Endothelial cell of umbilical vein (primary cell): ENCODE measurements around the gene SEC14L6. TPM values are rescaled to one million over a fixed set of nuclear protein-coding genes. Genes with fewer than 3 reads are reported as not detected.

Experiments
- BruUV-seq: library from RNA; stranded (reverse); fragments of 400-500 nt; replicated peaks from 2 replicates; lab custom pipeline; 2021; lab: Mats Ljungman, UMichigan
- CTCF ChIA-PET: fragments of 300-600, 350-600 bp; sonication (Branson Sonifier 250); formaldehyde crosslinking; loops from one replicate; lab custom pipeline; 2021; ENCODE audit warnings: antibody characterized with exemption, inconsistent platforms; lab: Charles Lee
- POLR2A ChIA-PET: fragments of 300-600, 350-600 bp; sonication (Branson Sonifier 250); formaldehyde crosslinking; loops from one replicate; lab custom pipeline; 2021; ENCODE audit warnings: antibody characterized with exemption, inconsistent platforms; lab: Charles Lee
- DNase-seq: peaks from one replicate; pipeline ENCODE4 v3.0.0-alpha.2; 2011; ENCODE audit warnings: low read depth, low spot score
- FAIRE-seq: peaks from 2 replicates; lab custom pipeline; 2011; peaks lifted over from hg19 to GRCh38; lab: Jason Lieb, UNC
- H2AFZ ChIP-seq: 2 replicates; pipeline ENCODE4 v1.6.0; 2012; ENCODE audit warnings: low read depth, low read length, control low read depth, inconsistent platforms
- H3K27ac ChIP-seq: 2 replicates; pipeline ENCODE4 v1.5.1; 2011; ENCODE audit warnings: low read depth, mild to moderate bottlenecking, control low read depth, low read length, moderate library complexity; ENCODE audit not compliant: insufficient read depth
- H3K27me3 ChIP-seq, 2 experiments: 2 replicates each; pipeline versions ENCODE4 v1.6.0 to v1.6.1; 2011; ENCODE audit warnings: low read length in 2 of 2, mixed read lengths in 1 of 2; ENCODE audit not compliant: control insufficient read depth in 2 of 2, insufficient read depth in 2 of 2
- H3K36me3 ChIP-seq, 2 experiments: 2 replicates in 1 of 2; 3 replicates in 1 of 2; pipeline ENCODE4 v1.5.1; 2011; ENCODE audit warnings: low read length in 2 of 2, mild to moderate bottlenecking in 1 of 2, moderate library complexity in 1 of 2; ENCODE audit not compliant: control insufficient read depth in 2 of 2, insufficient read depth in 2 of 2; ENCODE audit errors: extremely low read depth in 1 of 2
- H3K4me1 ChIP-seq: 3 replicates; pipeline ENCODE4 v1.5.1; 2011; ENCODE audit warnings: mild to moderate bottlenecking, low read length; ENCODE audit not compliant: control insufficient read depth, insufficient read depth; ENCODE audit errors: extremely low read depth
- H3K4me2 ChIP-seq: 2 replicates; pipeline ENCODE4 v1.6.1; 2011; ENCODE audit warnings: low read length, control low read depth, mixed read lengths; ENCODE audit not compliant: insufficient read depth
- H3K4me3 ChIP-seq, 3 experiments: fragments of 200-600 bp in 1 of 3; sonication (generic), shearing (Covaris generic) in 1 of 3; replicated peaks in 1 of 3; 2 replicates each; pipeline ENCODE4 v1.5.1; 2011 to 2016; ENCODE audit warnings: control low read depth in 3 of 3, low read length in 3 of 3, mild to moderate bottlenecking in 2 of 3, inconsistent platforms in 1 of 3, low read depth in 1 of 3, moderate library complexity in 1 of 3; ENCODE audit not compliant: insufficient read depth in 1 of 3
- H3K79me2 ChIP-seq: 2 replicates; pipeline ENCODE4 v1.6.0; 2012; ENCODE audit warnings: low read length, inconsistent platforms; ENCODE audit not compliant: control insufficient read depth, insufficient read depth
- H3K9ac ChIP-seq: replicated peaks from 2 replicates; pipeline ENCODE3; 2011; ENCODE audit warnings: low read length, control low read depth; ENCODE audit not compliant: insufficient read depth; ENCODE audit errors: extremely low read depth
- H3K9me1 ChIP-seq: replicated peaks from 3 replicates; pipeline ENCODE4 v1.6.0; 2011; ENCODE audit warnings: mild to moderate bottlenecking, low read length; ENCODE audit not compliant: control insufficient read depth, insufficient read depth; ENCODE audit errors: extremely low read depth
- H3K9me3 ChIP-seq: replicated peaks from 2 replicates; pipeline ENCODE4 v1.5.1; 2012; ENCODE audit warnings: low read length, inconsistent platforms; ENCODE audit not compliant: control insufficient read depth, insufficient read depth
- H4K20me1 ChIP-seq: replicated peaks from 2 replicates; pipeline ENCODE3; 2011; ENCODE audit warnings: mild to moderate bottlenecking, low read length; ENCODE audit not compliant: control insufficient read depth, insufficient read depth; ENCODE audit errors: extremely low read depth
- EZH2 ChIP-seq: IDR thresholded peaks from 2 replicates; pipeline ENCODE4 v1.6.1; 2012; ENCODE audit warnings: borderline replicate concordance, low read depth, mild to moderate bottlenecking, moderate library complexity, low read length, inconsistent platforms; ENCODE audit not compliant: severe bottlenecking
- FOS ChIP-seq: IDR thresholded peaks from 2 replicates; pipeline ENCODE4 v1.6.1; 2011; ENCODE audit warnings: mild to moderate bottlenecking, low read length, moderate library complexity, borderline replicate concordance; ENCODE audit not compliant: insufficient read depth
- GATA2 ChIP-seq: IDR thresholded peaks from 2 replicates; pipeline ENCODE4 v1.7.0; 2011; ENCODE audit warnings: low read depth, mild to moderate bottlenecking, moderate library complexity, mixed read lengths, low read length; ENCODE audit not compliant: insufficient read length, insufficient read depth
- JUN ChIP-seq: IDR thresholded peaks from 2 replicates; pipeline ENCODE4 v1.6.1; 2011; ENCODE audit warnings: borderline replicate concordance, low read depth; ENCODE audit not compliant: insufficient read length, insufficient read depth
- MYC ChIP-seq: IDR thresholded peaks from one replicate; pipeline ENCODE4 v1.6.1; 2011; ENCODE audit warnings: mild to moderate bottlenecking, low read depth, low read length
- POLR2A ChIP-seq: IDR thresholded peaks from 2 replicates; pipeline ENCODE4 v1.6.1; 2012; ENCODE audit warnings: low read depth, mild to moderate bottlenecking, control low read depth, low read length
- POLR2AphosphoS5 ChIP-seq: IDR thresholded peaks from 2 replicates; pipeline ENCODE4 v1.6.1; 2012; ENCODE audit warnings: low read depth, mild to moderate bottlenecking, control low read depth, low read length, moderate library complexity; ENCODE audit not compliant: insufficient read depth
- dilution Hi-C: fragments of 300-500 bp; cut with MboI; formaldehyde crosslinking; loops from one replicate; pipeline ENCODE4 v1.15.0; 2019; ENCODE audit warnings: low sequenced_read_pairs; ENCODE audit not compliant: extremely low pct_ligation_motif_present
- intact Hi-C: fragments of 100-400 bp; cut with micrococcal nuclease; formaldehyde crosslinking; loops from one replicate; pipeline ENCODE4 v1.10.0; 2022
- polyA plus RNA-seq, 4 experiments: library from polyadenylated mRNA; depleted of rRNA in 3 of 4; stranded (reverse) in 3 of 4; unstranded in 1 of 4; fragments of >200 nt; gene quantifications; 2 replicates each; pipeline versions ENCODE4 v1.2.1 to v1.2.3, GENCODE V29; 2011 to 2012; ENCODE audit warnings: missing spikeins in 1 of 4
- total RNA-seq: library from RNA; stranded (reverse); gene quantifications from 2 replicates; pipeline ENCODE4 v1.2.3, GENCODE V29; 2021
- TF ChIP-seq, protein P1 (sequence below), 2 donors: IDR thresholded peaks; 1 replicate in 1 of 2; 2 replicates in 1 of 2; pipeline ENCODE4 v1.5.1; 2011; ENCODE audit warnings: low read length in 2 of 2, mild to moderate bottlenecking in 2 of 2, moderate library complexity in 2 of 2, control low read depth in 1 of 2, inconsistent platforms in 1 of 2, low read depth in 1 of 2; ENCODE audit not compliant: insufficient read depth in 1 of 2; ENCODE audit errors: extremely low read depth in 1 of 2
- TF ChIP-seq, protein P2 (sequence below): IDR thresholded peaks from 2 replicates; pipeline ENCODE4 v1.6.1; 2011; ENCODE audit not compliant: insufficient read depth, insufficient read length

Gene SEC14L6
- total and polyA plus RNA-seq, 2 donors (not counting 3 experiments of a cell fraction or from before 2014, with no cell fraction given) = 0.04 to 0.15 TPM

DNA sequence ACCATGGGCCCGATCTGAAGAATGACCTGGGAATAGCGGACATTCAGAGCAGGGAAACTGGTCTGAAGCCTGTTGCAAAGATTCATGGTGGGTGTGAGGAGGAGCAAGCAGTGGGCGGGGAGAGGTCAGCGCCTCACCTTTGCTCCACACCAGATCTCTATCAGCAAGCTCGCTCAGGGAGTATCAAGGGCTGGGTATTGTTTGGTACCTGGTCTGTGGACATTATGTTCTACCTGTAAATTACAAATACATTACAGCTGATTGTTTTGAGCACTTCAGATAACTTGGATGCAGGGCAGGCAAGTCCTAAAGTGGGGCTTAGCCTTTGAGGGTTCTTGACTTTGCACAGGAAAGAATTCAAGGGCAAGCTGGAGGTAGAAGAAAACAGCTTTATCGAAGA lies 30.3 kb downstream of the SEC14L6 start:
- Histone ChIP-seq H3K9ac (no peak overlapping the region), H3K36me3 (no peaks in the 10 kb centered on the region), H3K9me1 (no peaks in the 10 kb centered on the region), H3K9me3 (no peaks in the 10 kb centered on the region), H3K4me2 (no peak overlapping the region), H2AFZ (no peak overlapping the region), H3K4me1 (no peaks in the 10 kb centered on the region), H3K79me2 (no peaks in the 10 kb centered on the region), H4K20me1 (no peaks in the 10 kb centered on the region), H3K4me3 (no peak overlapping the region), H3K27me3 (no peaks in the 10 kb centered on the region), H3K27ac (no peak overlapping the region)
- FAIRE-seq (no peak), DNase-seq (no peak)
- ChIA-PET POLR2A (no interaction called here), CTCF (no interaction called here)
- intact Hi-C loops (no loop called here), dilution Hi-C loops (no loop called here)
- no TSS peak for BruUV-seq
- TF ChIP-seq GATA2 = no peak
- TF ChIP-seq, protein P1, sequence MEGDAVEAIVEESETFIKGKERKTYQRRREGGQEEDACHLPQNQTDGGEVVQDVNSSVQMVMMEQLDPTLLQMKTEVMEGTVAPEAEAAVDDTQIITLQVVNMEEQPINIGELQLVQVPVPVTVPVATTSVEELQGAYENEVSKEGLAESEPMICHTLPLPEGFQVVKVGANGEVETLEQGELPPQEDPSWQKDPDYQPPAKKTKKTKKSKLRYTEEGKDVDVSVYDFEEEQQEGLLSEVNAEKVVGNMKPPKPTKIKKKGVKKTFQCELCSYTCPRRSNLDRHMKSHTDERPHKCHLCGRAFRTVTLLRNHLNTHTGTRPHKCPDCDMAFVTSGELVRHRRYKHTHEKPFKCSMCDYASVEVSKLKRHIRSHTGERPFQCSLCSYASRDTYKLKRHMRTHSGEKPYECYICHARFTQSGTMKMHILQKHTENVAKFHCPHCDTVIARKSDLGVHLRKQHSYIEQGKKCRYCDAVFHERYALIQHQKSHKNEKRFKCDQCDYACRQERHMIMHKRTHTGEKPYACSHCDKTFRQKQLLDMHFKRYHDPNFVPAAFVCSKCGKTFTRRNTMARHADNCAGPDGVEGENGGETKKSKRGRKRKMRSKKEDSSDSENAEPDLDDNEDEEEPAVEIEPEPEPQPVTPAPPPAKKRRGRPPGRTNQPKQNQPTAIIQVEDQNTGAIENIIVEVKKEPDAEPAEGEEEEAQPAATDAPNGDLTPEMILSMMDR (IDR thresholded peaks at IDR 0.05; ENCODE audit: extremely low read depth in 1 of 2, insufficient read depth in 1 of 2, low read depth in 1 of 2, low read length in 2 of 2) = no peak
- TF ChIP-seq POLR2AphosphoS5 = no peak
- no peak for TF ChIP-seq JUN
- no peak for TF ChIP-seq EZH2
- no peak for TF ChIP-seq FOS
- TF ChIP-seq, protein P2, sequence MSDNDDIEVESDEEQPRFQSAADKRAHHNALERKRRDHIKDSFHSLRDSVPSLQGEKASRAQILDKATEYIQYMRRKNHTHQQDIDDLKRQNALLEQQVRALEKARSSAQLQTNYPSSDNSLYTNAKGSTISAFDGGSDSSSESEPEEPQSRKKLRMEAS = no peak
- TF ChIP-seq POLR2A = no peak
- no peak for TF ChIP-seq MYC
